K562 (cell line): ENCODE data around the gene LPGAT1. TPM values are rescaled to one million over a fixed set of nuclear protein-coding genes. Genes with fewer than 3 reads are reported as not detected.

Source experiments
- CREM ChIP-seq: IDR thresholded peaks from 2 replicates; pipeline ENCODE4 v1.6.1; 2014; ENCODE audit warnings: antibody characterized with exemption, low read depth
- HNRNPK ChIP-seq: fragments of 200-400 bp; formaldehyde crosslinking; IDR thresholded peaks from one replicate; pipeline ENCODE4 v1.6.1; 2018; ENCODE audit warnings: mild to moderate bottlenecking, low read depth, low read length; ENCODE audit not compliant: poor library complexity, severe bottlenecking
- HNRNPLL ChIP-seq: fragments of 200-400 bp; formaldehyde crosslinking; IDR thresholded peaks from 2 replicates; pipeline ENCODE4 v1.6.1; 2017; ENCODE audit warnings: low read length, low read depth, mild to moderate bottlenecking; ENCODE audit not compliant: poor library complexity, severe bottlenecking
- MTA3 ChIP-seq: fragments of 450-650 bp; formaldehyde crosslinking; IDR thresholded peaks from 2 replicates; pipeline ENCODE4 v1.6.1; 2017; ENCODE audit warnings: mild to moderate bottlenecking, borderline replicate concordance
- RB1 ChIP-seq: fragments of 450-650 bp; IDR thresholded peaks from 2 replicates; pipeline ENCODE4 v1.6.1; 2017; ENCODE audit warnings: low read depth, mild to moderate bottlenecking
- RBFOX2 ChIP-seq: fragments of 200-400 bp; formaldehyde crosslinking; IDR thresholded peaks from 2 replicates; pipeline ENCODE4 v1.6.1; 2017; ENCODE audit warnings: low read depth, mild to moderate bottlenecking, low read length, moderate library complexity
- RFX1 ChIP-seq: fragments of 450-650 bp; IDR thresholded peaks from 2 replicates; pipeline ENCODE4 v1.6.1; 2016; ENCODE audit warnings: mild to moderate bottlenecking, moderate library complexity
- SMAD2 ChIP-seq: fragments of 150-350 bp; IDR thresholded peaks from 2 replicates; pipeline ENCODE4 v1.6.1; 2014; ENCODE audit warnings: low read depth, mild to moderate bottlenecking, low read length
- polyA plus RNA-seq, 8 experiments: library from polyadenylated mRNA; depleted of rRNA in 4 of 8; stranded (reverse) in 5 of 8; unstranded in 3 of 8; fragments of >200 nt; fragmentation: Nextera tagmentation in 2 of 8; fragmentation: Illumina TruSeq in 1 of 8; extraction: Ambion mirVana in 2 of 8; extraction: Trizol in 1 of 8; gene quantifications; 2 replicates each; pipeline versions ENCODE4 v1.2.1 to v1.2.3, GENCODE V29; 2011 to 2014; ENCODE audit warnings: inconsistent platforms in 1 of 8, missing spikeins in 1 of 8
- total RNA-seq, 7 experiments: library from RNA; depleted of rRNA in 6 of 7; stranded (reverse); fragments of >200 nt in 6 of 7; fragmentation: Illumina TruSeq in 2 of 7; extraction: Trizol in 2 of 7; gene quantifications; 2 replicates each; pipeline versions ENCODE4 v1.2.1 to v1.2.3, GENCODE V29; 2011 to 2021; ENCODE audit warnings: low replicate concordance in 1 of 7
- TF ChIP-seq, protein P1 (sequence below): fragments of 200-600 bp; sonication (generic); IDR thresholded peaks from one replicate; pipeline ENCODE4 v1.6.1; 2012; ENCODE audit warnings: mild to moderate bottlenecking, low read depth, low read length, inconsistent platforms
- TF ChIP-seq, protein P2 (sequence below), 2 experiments: fragments of 200-800 bp in 1 of 2; sonication (Bioruptor generic) in 1 of 2; sonication (generic) in 1 of 2; formaldehyde crosslinking in 1 of 2; IDR thresholded peaks in 1 of 2; conservative IDR thresholded peaks in 1 of 2; 2 replicates each; pipeline versions ENCODE4 v1.5.0 to v1.6.1; 2016 to 2020; ENCODE audit warnings: missing compliant biosample characterization in 1 of 2, missing genetic modification characterization in 1 of 2, missing genetic modification reagents in 1 of 2

Gene LPGAT1
- total and polyA plus RNA-seq, 9 of the 15 experiments (the other 6 are each of a cell fraction or from before 2014, with no cell fraction given), result 5.7 to 31.4 (median 16.3) TPM

DNA sequence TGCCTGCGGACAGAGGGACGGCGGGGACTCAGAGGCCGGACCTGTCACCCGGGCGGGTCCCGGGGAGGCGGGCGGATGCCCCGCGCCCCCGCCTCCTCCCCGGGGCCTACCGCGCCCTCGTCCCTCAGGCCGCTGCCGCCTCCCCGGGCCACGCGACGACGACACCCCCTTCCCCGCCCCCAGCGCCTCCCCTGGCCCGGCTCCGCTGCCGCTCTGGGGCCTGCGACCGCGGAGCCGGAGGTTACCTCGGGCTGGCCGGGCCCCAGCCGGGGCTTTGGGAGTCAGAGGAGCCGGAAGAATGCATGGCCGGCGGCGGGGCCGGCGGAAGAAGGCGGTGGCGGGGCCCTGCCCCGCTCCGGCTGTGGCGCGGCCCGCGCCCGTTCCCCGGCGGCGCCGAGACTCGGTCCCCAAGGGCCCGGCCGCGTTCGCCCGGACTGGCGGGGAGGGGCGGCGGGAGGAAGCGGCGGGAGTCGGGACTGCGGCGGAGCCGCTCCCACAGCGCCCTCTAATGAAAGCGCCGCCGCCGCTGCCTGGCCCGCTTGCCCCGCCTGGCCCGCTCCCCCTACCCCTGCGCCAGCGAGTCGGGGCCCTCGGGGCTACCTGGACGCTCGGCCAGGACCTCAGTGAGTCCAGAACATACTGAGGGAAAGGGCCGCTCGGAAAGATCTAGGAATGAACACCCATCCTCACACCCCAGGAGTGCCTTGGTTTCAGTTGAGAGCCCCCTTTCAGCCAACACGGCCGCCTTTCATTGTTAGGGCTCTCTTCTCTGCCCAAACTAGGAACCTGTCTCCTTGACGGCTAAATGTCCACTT lies at the start of gene LPGAT1 (continued):
- TF ChIP-seq, protein P1, sequence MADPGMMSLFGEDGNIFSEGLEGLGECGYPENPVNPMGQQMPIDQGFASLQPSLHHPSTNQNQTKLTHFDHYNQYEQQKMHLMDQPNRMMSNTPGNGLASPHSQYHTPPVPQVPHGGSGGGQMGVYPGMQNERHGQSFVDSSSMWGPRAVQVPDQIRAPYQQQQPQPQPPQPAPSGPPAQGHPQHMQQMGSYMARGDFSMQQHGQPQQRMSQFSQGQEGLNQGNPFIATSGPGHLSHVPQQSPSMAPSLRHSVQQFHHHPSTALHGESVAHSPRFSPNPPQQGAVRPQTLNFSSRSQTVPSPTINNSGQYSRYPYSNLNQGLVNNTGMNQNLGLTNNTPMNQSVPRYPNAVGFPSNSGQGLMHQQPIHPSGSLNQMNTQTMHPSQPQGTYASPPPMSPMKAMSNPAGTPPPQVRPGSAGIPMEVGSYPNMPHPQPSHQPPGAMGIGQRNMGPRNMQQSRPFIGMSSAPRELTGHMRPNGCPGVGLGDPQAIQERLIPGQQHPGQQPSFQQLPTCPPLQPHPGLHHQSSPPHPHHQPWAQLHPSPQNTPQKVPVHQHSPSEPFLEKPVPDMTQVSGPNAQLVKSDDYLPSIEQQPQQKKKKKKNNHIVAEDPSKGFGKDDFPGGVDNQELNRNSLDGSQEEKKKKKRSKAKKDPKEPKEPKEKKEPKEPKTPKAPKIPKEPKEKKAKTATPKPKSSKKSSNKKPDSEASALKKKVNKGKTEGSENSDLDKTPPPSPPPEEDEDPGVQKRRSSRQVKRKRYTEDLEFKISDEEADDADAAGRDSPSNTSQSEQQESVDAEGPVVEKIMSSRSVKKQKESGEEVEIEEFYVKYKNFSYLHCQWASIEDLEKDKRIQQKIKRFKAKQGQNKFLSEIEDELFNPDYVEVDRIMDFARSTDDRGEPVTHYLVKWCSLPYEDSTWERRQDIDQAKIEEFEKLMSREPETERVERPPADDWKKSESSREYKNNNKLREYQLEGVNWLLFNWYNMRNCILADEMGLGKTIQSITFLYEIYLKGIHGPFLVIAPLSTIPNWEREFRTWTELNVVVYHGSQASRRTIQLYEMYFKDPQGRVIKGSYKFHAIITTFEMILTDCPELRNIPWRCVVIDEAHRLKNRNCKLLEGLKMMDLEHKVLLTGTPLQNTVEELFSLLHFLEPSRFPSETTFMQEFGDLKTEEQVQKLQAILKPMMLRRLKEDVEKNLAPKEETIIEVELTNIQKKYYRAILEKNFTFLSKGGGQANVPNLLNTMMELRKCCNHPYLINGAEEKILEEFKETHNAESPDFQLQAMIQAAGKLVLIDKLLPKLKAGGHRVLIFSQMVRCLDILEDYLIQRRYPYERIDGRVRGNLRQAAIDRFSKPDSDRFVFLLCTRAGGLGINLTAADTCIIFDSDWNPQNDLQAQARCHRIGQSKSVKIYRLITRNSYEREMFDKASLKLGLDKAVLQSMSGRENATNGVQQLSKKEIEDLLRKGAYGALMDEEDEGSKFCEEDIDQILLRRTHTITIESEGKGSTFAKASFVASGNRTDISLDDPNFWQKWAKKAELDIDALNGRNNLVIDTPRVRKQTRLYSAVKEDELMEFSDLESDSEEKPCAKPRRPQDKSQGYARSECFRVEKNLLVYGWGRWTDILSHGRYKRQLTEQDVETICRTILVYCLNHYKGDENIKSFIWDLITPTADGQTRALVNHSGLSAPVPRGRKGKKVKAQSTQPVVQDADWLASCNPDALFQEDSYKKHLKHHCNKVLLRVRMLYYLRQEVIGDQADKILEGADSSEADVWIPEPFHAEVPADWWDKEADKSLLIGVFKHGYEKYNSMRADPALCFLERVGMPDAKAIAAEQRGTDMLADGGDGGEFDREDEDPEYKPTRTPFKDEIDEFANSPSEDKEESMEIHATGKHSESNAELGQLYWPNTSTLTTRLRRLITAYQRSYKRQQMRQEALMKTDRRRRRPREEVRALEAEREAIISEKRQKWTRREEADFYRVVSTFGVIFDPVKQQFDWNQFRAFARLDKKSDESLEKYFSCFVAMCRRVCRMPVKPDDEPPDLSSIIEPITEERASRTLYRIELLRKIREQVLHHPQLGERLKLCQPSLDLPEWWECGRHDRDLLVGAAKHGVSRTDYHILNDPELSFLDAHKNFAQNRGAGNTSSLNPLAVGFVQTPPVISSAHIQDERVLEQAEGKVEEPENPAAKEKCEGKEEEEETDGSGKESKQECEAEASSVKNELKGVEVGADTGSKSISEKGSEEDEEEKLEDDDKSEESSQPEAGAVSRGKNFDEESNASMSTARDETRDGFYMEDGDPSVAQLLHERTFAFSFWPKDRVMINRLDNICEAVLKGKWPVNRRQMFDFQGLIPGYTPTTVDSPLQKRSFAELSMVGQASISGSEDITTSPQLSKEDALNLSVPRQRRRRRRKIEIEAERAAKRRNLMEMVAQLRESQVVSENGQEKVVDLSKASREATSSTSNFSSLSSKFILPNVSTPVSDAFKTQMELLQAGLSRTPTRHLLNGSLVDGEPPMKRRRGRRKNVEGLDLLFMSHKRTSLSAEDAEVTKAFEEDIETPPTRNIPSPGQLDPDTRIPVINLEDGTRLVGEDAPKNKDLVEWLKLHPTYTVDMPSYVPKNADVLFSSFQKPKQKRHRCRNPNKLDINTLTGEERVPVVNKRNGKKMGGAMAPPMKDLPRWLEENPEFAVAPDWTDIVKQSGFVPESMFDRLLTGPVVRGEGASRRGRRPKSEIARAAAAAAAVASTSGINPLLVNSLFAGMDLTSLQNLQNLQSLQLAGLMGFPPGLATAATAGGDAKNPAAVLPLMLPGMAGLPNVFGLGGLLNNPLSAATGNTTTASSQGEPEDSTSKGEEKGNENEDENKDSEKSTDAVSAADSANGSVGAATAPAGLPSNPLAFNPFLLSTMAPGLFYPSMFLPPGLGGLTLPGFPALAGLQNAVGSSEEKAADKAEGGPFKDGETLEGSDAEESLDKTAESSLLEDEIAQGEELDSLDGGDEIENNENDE, result no peak
- TF ChIP-seq RBFOX2 (peak; percentile 76), SMAD2 (no peak), HNRNPLL (peak; percentile 42), MTA3 (no peak), RFX1 (no peak), RB1 (peak; percentile 82), CREM (0 out of 2 replicates have a peak, but pooled peaks have one; percentile 15), HNRNPK (no peak)
- TF ChIP-seq, protein P2, sequence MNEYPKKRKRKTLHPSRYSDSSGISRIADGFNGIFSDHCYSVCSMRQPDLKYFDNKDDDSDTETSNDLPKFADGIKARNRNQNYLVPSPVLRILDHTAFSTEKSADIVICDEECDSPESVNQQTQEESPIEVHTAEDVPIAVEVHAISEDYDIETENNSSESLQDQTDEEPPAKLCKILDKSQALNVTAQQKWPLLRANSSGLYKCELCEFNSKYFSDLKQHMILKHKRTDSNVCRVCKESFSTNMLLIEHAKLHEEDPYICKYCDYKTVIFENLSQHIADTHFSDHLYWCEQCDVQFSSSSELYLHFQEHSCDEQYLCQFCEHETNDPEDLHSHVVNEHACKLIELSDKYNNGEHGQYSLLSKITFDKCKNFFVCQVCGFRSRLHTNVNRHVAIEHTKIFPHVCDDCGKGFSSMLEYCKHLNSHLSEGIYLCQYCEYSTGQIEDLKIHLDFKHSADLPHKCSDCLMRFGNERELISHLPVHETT (CRISPR knock-in tag; conservative IDR thresholded peaks at IDR 0.05 in 1 of 2, IDR thresholded peaks at IDR 0.05 in 1 of 2), result peak in 1 of 2 experiments; percentile 91; a peak in 2 of 4 replicates
